ENCODE measurements around the gene EYS. TPM values are rescaled to one million over a fixed set of nuclear protein-coding genes. Genes with fewer than 3 reads are reported as not detected.

Gene EYS
- total RNA-seq, 1 experiment from 2014 or later = not detected

- no peak overlapping the region for H3T11ph ChIP-seq (ENCODE audit: low read length)
- DNase-seq = no peak
- H4K5ac ChIP-seq (ENCODE audit: insufficient read length, low read depth, low read length) = no peak overlapping the region
- no peak overlapping the region for H2AK5ac ChIP-seq (ENCODE audit: insufficient read length, low read length)
- no peak overlapping the region for H2BK120ac ChIP-seq (ENCODE audit: low read depth, low read length, poor library complexity, severe bottlenecking)
- no peak overlapping the region for H4K8ac ChIP-seq (replicated peaks; ENCODE audit: insufficient read length, low read depth, low read length)
- Mint-ChIP-seq H3K4me1 (no peaks in the 10 kb centered on the region), H3K4me3 (no peak overlapping the region), H3K27ac (peak overlapping the region in 1 of 3 experiments; percentile 40; a peak in 1 of 7 replicates), H3K9me3 (no peaks in the 10 kb centered on the region), H3K27me3 (ENCODE audit: low read depth) (no peaks in the 10 kb centered on the region), H3K36me3 (ENCODE audit: insufficient read depth in 1 of 3, low read depth in 3 of 3) (no peaks in the 10 kb centered on the region)
- no peak overlapping the region for H2BK15ac ChIP-seq (ENCODE audit: low read depth, low read length)
- WGBS (ENCODE audit: extremely low coverage, insufficient read length, low lambda C conversion rate) = no CpG with 5 or more reads among the region's 2 CpGs
- H3K27me3 ChIP-seq (ENCODE audit: insufficient read depth, low read length) = no peaks in the 10 kb centered on the region
- H2BK20ac ChIP-seq (ENCODE audit: low read depth, low read length, poor library complexity, severe bottlenecking) = no peak overlapping the region
- H2BK5ac ChIP-seq (ENCODE audit: insufficient read length, low read length) = no peak overlapping the region
- no peaks in the 10 kb centered on the region for H3K4me1 ChIP-seq (ENCODE audit: insufficient read depth, low read length)
- H3K4ac ChIP-seq (ENCODE audit: low read depth, low read length) = no peak overlapping the region
- no peak overlapping the region for H3K18ac ChIP-seq (ENCODE audit: insufficient read length, low read depth, low read length)
- H4K20me1 ChIP-seq (ENCODE audit: control insufficient read depth, insufficient read depth, insufficient read length) = no peaks in the 10 kb centered on the region
- no peak overlapping the region for H3K56ac ChIP-seq (ENCODE audit: insufficient read length, low read depth, low read length)
- no peak overlapping the region for H2AFZ ChIP-seq (ENCODE audit: low read length)
- H3K4me2 ChIP-seq (ENCODE audit: insufficient read depth, insufficient read length, low read length) = no peak overlapping the region
- no peaks in the 10 kb centered on the region for H3K79me1 ChIP-seq (ENCODE audit: insufficient read depth, low read depth, low read length, poor library complexity, severe bottlenecking)
- TF ChIP-seq CTCF (conservative IDR thresholded peaks at IDR 0.05) = no peak
- H3K79me2 ChIP-seq (ENCODE audit: insufficient read depth, low read length) = no peaks in the 10 kb centered on the region
- no peak overlapping the region for H4K91ac ChIP-seq (ENCODE audit: insufficient read length, low read depth, low read length)
- H3K27ac ChIP-seq (ENCODE audit: insufficient read length, low read depth, low read length) = no peak overlapping the region
- H2BK12ac ChIP-seq (ENCODE audit: insufficient read length, low read depth, low read length) = no peak overlapping the region
- no peak overlapping the region for H3K23ac ChIP-seq (ENCODE audit: insufficient read length, low read depth, low read length)
- no peaks in the 10 kb centered on the region for H3K23me2 ChIP-seq (ENCODE audit: insufficient read length, low read depth, low read length, poor library complexity, severe bottlenecking)
- no peak overlapping the region for H3K14ac ChIP-seq (ENCODE audit: insufficient read depth, low read length)
- H3K9ac ChIP-seq (ENCODE audit: extremely low read depth, insufficient read length, low read length) = no peak overlapping the region
- no peaks in the 10 kb centered on the region for H3K9me3 ChIP-seq (ENCODE audit: control insufficient read depth, low read depth, low read length)
These were observed 1323.7 kb downstream of the EYS start for GRCh38 chr6:64383277-64383676.
